OCI-LY7 (cell line): ENCODE measurements around the gene RBM33.

Experiments
- EZH2phosphoT487 ChIP-seq: fragments of 200-600 bp; sonication (generic); IDR thresholded peaks from 2 replicates; pipeline ENCODE4 v1.6.1; 2018; ENCODE audit warnings: low read depth, borderline replicate concordance, mild to moderate bottlenecking, mixed run types, antibody characterized with exemption, low read length, moderate library complexity, mixed read lengths
- TF ChIP-seq, protein P1 (sequence below): fragments of 200-600 bp; sonication (generic); conservative IDR thresholded peaks from 2 replicates; pipeline ENCODE4 v1.5.1; 2014; ENCODE audit warnings: mild to moderate bottlenecking, antibody characterized with exemption, low read length, moderate library complexity, mixed read lengths

DNA sequence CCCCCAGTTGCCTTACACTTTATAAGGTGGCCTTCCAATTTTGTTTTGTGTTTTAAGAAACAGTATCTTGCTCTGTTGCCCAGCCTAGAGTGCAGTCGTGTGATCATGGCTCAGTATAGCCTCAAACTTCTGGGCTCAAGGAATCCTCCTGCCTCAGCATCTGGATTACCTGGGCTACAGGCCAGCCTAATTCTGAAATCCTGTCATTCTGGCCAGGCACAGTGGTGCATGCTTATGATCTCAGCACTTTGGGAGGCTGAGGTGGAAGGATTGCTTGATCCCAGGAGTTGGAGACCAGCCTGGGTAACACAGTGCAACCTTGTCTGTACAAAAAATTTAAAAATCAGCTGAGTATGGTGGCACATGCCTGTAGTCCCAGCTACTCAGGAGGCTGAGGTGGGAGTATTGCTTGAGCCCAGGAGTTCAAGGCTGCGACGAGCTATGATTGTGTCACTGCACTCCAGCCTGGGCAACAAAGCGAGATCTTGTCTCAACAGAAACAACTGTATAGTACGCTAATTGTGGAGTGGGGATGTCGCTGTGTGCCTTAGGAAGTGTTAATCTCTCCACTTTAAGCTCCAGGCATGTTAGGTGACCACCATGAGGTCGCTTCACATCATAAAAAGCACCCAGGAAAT is 24.7 kb upstream of the RBM33 start:
- TF ChIP-seq, protein P1, sequence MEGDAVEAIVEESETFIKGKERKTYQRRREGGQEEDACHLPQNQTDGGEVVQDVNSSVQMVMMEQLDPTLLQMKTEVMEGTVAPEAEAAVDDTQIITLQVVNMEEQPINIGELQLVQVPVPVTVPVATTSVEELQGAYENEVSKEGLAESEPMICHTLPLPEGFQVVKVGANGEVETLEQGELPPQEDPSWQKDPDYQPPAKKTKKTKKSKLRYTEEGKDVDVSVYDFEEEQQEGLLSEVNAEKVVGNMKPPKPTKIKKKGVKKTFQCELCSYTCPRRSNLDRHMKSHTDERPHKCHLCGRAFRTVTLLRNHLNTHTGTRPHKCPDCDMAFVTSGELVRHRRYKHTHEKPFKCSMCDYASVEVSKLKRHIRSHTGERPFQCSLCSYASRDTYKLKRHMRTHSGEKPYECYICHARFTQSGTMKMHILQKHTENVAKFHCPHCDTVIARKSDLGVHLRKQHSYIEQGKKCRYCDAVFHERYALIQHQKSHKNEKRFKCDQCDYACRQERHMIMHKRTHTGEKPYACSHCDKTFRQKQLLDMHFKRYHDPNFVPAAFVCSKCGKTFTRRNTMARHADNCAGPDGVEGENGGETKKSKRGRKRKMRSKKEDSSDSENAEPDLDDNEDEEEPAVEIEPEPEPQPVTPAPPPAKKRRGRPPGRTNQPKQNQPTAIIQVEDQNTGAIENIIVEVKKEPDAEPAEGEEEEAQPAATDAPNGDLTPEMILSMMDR, result no peak
- no peak for TF ChIP-seq EZH2phosphoT487
